IMR-90 (cell line): ENCODE data around the gene HACD4.

Experiments used
- BHLHE40 ChIP-seq: fragments of 150-350 bp; IDR thresholded peaks from 2 replicates; pipeline ENCODE4 v1.6.1; 2016; ENCODE audit warnings: mild to moderate bottlenecking, low read depth, low read length
- CEBPB ChIP-seq: IDR thresholded peaks from 2 replicates; pipeline ENCODE4 v1.6.1; 2012; ENCODE audit warnings: low read depth, low read length, improper control_type of control experiment
- CTCF ChIP-seq: conservative IDR thresholded peaks from 2 replicates; pipeline ENCODE4 v1.5.1; 2012; ENCODE audit warnings: mild to moderate bottlenecking, low read depth, low read length, improper control_type of control experiment
- FOS ChIP-seq: fragments of 150-350 bp; IDR thresholded peaks from 2 replicates; pipeline ENCODE4 v1.6.1; 2016; ENCODE audit warnings: low read depth, low read length
- MAFK ChIP-seq: IDR thresholded peaks from 2 replicates; pipeline ENCODE4 v1.6.1; 2012; ENCODE audit warnings: low read depth, low read length, improper control_type of control experiment
- POLR2A ChIP-seq: IDR thresholded peaks from 2 replicates; pipeline ENCODE4 v1.6.1; 2012; ENCODE audit warnings: mild to moderate bottlenecking, low read depth, low read length
- RAD21 ChIP-seq: IDR thresholded peaks from 2 replicates; pipeline ENCODE4 v1.6.1; 2012; ENCODE audit warnings: low read length, improper control_type of control experiment
- RCOR1 ChIP-seq: IDR thresholded peaks from 2 replicates; pipeline ENCODE4 v1.6.1; 2012; ENCODE audit warnings: mild to moderate bottlenecking, low read length, improper control_type of control experiment; ENCODE audit not compliant: insufficient replicate concordance
- RFX5 ChIP-seq: IDR thresholded peaks from 2 replicates; pipeline ENCODE4 v1.8.0; 2012; ENCODE audit warnings: low read depth, mild to moderate bottlenecking, low read length, moderate library complexity
- USF2 ChIP-seq: fragments of 150-350 bp; IDR thresholded peaks from 2 replicates; pipeline ENCODE4 v1.6.1; 2017; ENCODE audit warnings: mild to moderate bottlenecking, antibody characterized with exemption, low read length, low read depth

- TF ChIP-seq USF2: no peak
- no peak for TF ChIP-seq RCOR1
- TF ChIP-seq POLR2A: no peak
- TF ChIP-seq CTCF: no peak
- no peak for TF ChIP-seq RFX5
- no peak for TF ChIP-seq CEBPB
- TF ChIP-seq BHLHE40: no peak
- no peak for TF ChIP-seq RAD21
- TF ChIP-seq FOS: no peak
- TF ChIP-seq MAFK: no peak
Measured at GRCh38 chr9:21042466-21042865, 11.0 kb upstream of the HACD4 start.
